ENCODE measurements around the gene RPTOR. TPM values are rescaled to one million over a fixed set of nuclear protein-coding genes. Genes with fewer than 3 reads are reported as not detected.
A peak's percentile ranks its signal among the peaks of the same experiment; 100 is the strongest.
"Not testable (repeated sequence)": the region's sequence is repeated elsewhere in the genome, so short reads cannot be mapped to it uniquely, and the experiment has no call there.

Gene RPTOR
- polyA plus RNA-seq, 1 donor (not counting 4 experiments of a cell fraction or from before 2014, with no cell fraction given): 4.0 TPM

DNA sequence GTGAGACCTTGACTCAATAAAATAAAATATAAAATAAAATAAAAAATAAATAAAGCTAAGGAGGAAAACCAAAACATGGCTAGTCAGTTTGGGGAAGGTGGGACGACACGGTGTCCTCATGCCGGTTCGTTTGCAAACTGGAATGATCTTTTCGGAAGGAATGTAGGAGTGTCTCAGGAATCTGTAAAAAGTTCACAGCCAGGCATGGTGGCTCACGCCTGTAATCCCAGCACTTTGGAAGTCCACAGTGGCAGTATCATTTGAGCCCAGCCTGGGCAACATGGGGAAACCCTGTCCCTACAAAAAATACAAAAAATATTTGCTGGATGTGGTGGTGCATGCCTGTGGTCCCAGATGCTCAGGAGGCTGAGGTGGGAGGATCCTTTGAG lies 14.7 kb upstream of the RPTOR start:
- Histone ChIP-seq H3K79me2 (ENCODE audit: control insufficient read depth, insufficient read depth, low read length) (no peaks in the 10 kb centered on the region), H3K27ac (ENCODE audit: control insufficient read depth, insufficient read depth, low read length) (no peak overlapping the region), H3K36me3 (ENCODE audit: control insufficient read depth in 2 of 2, extremely low read depth in 1 of 2, insufficient read depth in 2 of 2, low read length in 2 of 2) (no peaks in the 10 kb centered on the region), H3K9me1 (ENCODE audit: control insufficient read depth, extremely low read depth, insufficient read depth, low read length) (no peaks in the 10 kb centered on the region), H3K9ac (ENCODE audit: control insufficient read depth, extremely low read depth, insufficient read depth, low read length) (no peak overlapping the region), H3K4me1 (ENCODE audit: control insufficient read depth, extremely low read depth, insufficient read depth, low read length) (peaks cover 15% of the 10 kb centered on the region), H3K4me3 (ENCODE audit: control insufficient read depth in 2 of 3, extremely low read depth in 1 of 3, insufficient read depth in 2 of 3, low read depth in 1 of 3, low read length in 3 of 3) (no peak overlapping the region), H3K4me2 (ENCODE audit: control insufficient read depth, extremely low read depth, insufficient read depth, low read depth, low read length) (peak overlapping the region; percentile 10), H2AFZ (ENCODE audit: control insufficient read depth, low read length) (no peak overlapping the region), H3K27me3 (ENCODE audit: control insufficient read depth, extremely low read depth, insufficient read depth, low read length) (no peaks in the 10 kb centered on the region), H3K9me3 (ENCODE audit: control insufficient read depth, low read depth, low read length) (no peaks in the 10 kb centered on the region), H4K20me1 (ENCODE audit: control insufficient read depth, extremely low read depth, insufficient read depth, low read length) (no peaks in the 10 kb centered on the region)
- no peak for FAIRE-seq
- TF ChIP-seq, protein P1, sequence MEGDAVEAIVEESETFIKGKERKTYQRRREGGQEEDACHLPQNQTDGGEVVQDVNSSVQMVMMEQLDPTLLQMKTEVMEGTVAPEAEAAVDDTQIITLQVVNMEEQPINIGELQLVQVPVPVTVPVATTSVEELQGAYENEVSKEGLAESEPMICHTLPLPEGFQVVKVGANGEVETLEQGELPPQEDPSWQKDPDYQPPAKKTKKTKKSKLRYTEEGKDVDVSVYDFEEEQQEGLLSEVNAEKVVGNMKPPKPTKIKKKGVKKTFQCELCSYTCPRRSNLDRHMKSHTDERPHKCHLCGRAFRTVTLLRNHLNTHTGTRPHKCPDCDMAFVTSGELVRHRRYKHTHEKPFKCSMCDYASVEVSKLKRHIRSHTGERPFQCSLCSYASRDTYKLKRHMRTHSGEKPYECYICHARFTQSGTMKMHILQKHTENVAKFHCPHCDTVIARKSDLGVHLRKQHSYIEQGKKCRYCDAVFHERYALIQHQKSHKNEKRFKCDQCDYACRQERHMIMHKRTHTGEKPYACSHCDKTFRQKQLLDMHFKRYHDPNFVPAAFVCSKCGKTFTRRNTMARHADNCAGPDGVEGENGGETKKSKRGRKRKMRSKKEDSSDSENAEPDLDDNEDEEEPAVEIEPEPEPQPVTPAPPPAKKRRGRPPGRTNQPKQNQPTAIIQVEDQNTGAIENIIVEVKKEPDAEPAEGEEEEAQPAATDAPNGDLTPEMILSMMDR (optimal IDR thresholded peaks at IDR 0.05 in 1 of 3, IDR thresholded peaks at IDR 0.05 in 1 of 3, conservative IDR thresholded peaks at IDR 0.05 in 1 of 3; ENCODE audit: extremely low read depth in 1 of 3, insufficient read depth in 2 of 3, low read length in 3 of 3): no peak
- no peak for TF ChIP-seq EZH2 (IDR thresholded peaks at IDR 0.05; ENCODE audit: low read length)
- dilution Hi-C loops (cut with MboI; ENCODE audit: extremely low pct_ligation_motif_present, low sequenced_read_pairs): no loop called here
- DNase-seq (ENCODE audit: low read depth, low spot score): no peak

DNA sequence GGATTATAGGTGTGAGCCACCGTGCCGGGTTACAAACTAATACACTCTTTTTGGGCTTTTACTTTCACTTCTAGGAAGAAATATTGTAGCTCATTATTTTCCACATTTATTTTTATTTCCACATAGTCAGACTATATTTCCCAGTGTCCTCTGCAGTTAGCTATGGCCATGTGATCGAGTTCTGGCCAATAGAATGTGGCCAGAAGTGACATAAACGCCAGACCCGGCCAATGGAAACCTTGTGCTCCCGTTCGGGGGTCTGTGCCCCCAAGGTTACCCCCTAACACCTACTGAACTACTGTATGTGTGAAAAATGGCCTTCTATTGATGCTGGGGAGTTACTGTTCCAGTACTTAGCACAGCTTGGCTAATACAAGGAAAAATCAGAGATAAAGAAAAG lies 13.2 kb upstream of the RPTOR start:
- Histone ChIP-seq H3K9ac (ENCODE audit: control insufficient read depth, extremely low read depth, insufficient read depth, low read length) (no peak overlapping the region), H3K4me1 (ENCODE audit: control insufficient read depth, extremely low read depth, insufficient read depth, low read length) (peaks cover 11% of the 10 kb centered on the region), H3K4me3 (ENCODE audit: control insufficient read depth in 2 of 3, extremely low read depth in 1 of 3, insufficient read depth in 2 of 3, low read depth in 1 of 3, low read length in 3 of 3) (no peak overlapping the region), H3K79me2 (ENCODE audit: control insufficient read depth, insufficient read depth, low read length) (no peaks in the 10 kb centered on the region), H3K4me2 (ENCODE audit: control insufficient read depth, extremely low read depth, insufficient read depth, low read depth, low read length) (no peak overlapping the region), H3K27me3 (ENCODE audit: control insufficient read depth, extremely low read depth, insufficient read depth, low read length) (no peaks in the 10 kb centered on the region), H3K36me3 (ENCODE audit: control insufficient read depth in 2 of 2, extremely low read depth in 1 of 2, insufficient read depth in 2 of 2, low read length in 2 of 2) (no peaks in the 10 kb centered on the region), H3K27ac (ENCODE audit: control insufficient read depth, insufficient read depth, low read length) (no peak overlapping the region), H2AFZ (ENCODE audit: control insufficient read depth, low read length) (no peak overlapping the region), H3K9me1 (ENCODE audit: control insufficient read depth, extremely low read depth, insufficient read depth, low read length) (no peaks in the 10 kb centered on the region), H3K9me3 (ENCODE audit: control insufficient read depth, low read depth, low read length) (no peaks in the 10 kb centered on the region), H4K20me1 (ENCODE audit: control insufficient read depth, extremely low read depth, insufficient read depth, low read length) (no peaks in the 10 kb centered on the region)
- TF ChIP-seq EZH2 (IDR thresholded peaks at IDR 0.05; ENCODE audit: low read length): no peak
- TF ChIP-seq, protein P1 (optimal IDR thresholded peaks at IDR 0.05 in 1 of 3, IDR thresholded peaks at IDR 0.05 in 1 of 3, conservative IDR thresholded peaks at IDR 0.05 in 1 of 3; ENCODE audit: extremely low read depth in 1 of 3, insufficient read depth in 2 of 3, low read length in 3 of 3): no peak
- DNase-seq (ENCODE audit: low read depth, low spot score) (no peak), FAIRE-seq (no peak)
- dilution Hi-C loops (cut with MboI; ENCODE audit: extremely low pct_ligation_motif_present, low sequenced_read_pairs): no loop called here

DNA sequence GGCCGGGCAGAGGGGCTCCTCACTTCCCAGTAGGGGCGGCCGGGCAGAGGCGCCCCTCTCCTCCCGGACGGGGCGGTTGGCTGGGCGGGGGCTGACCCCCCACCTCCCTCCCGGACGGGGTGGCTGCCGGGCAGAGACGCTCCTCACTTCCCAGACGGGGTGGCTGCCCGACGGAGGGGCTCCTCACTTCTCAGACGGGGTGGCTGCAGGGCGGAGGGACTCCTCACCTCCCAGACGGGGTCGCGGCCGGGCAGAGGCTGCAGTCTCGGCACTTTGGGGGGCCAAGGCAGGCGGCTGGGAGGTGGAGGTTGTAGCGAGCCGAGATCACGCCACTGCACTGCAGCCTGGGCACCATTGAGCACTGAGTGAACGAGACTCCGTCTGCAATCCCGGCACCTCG lies 7.3 kb upstream of the RPTOR start:
- FAIRE-seq; H3K79me2 ChIP-seq (ENCODE audit: control insufficient read depth, insufficient read depth, low read length); H3K27ac ChIP-seq (ENCODE audit: control insufficient read depth, insufficient read depth, low read length); H2AFZ ChIP-seq (ENCODE audit: control insufficient read depth, low read length); H3K9ac ChIP-seq (ENCODE audit: control insufficient read depth, extremely low read depth, insufficient read depth, low read length); DNase-seq (ENCODE audit: low read depth, low spot score); H3K4me3 ChIP-seq (ENCODE audit: control insufficient read depth in 2 of 3, extremely low read depth in 1 of 3, insufficient read depth in 2 of 3, low read depth in 1 of 3, low read length in 3 of 3); H3K4me2 ChIP-seq (ENCODE audit: control insufficient read depth, extremely low read depth, insufficient read depth, low read depth, low read length); H3K9me3 ChIP-seq (ENCODE audit: control insufficient read depth, low read depth, low read length); H4K20me1 ChIP-seq (ENCODE audit: control insufficient read depth, extremely low read depth, insufficient read depth, low read length); H3K27me3 ChIP-seq (ENCODE audit: control insufficient read depth, extremely low read depth, insufficient read depth, low read length); H3K36me3 ChIP-seq (ENCODE audit: control insufficient read depth in 2 of 2, extremely low read depth in 1 of 2, insufficient read depth in 2 of 2, low read length in 2 of 2); dilution Hi-C loops (cut with MboI; ENCODE audit: extremely low pct_ligation_motif_present, low sequenced_read_pairs); H3K9me1 ChIP-seq (ENCODE audit: control insufficient read depth, extremely low read depth, insufficient read depth, low read length): not testable (repeated sequence)
- peaks cover 11% of the 10 kb centered on the region for H3K4me1 ChIP-seq (ENCODE audit: control insufficient read depth, extremely low read depth, insufficient read depth, low read length)

All from keratinocyte (primary cell).